ENCODE measurements around the gene CCDC188. TPM values are rescaled to one million over a fixed set of nuclear protein-coding genes. Genes with fewer than 3 reads are reported as not detected.

The CCDC188 gene
- total and polyA plus RNA-seq, 2 of the 13 experiments (the other 11 are each of a cell fraction or from before 2014, with no cell fraction given), result not detected

GRCh38 chr22:20116951-20117632, 33.8 kb downstream of the CCDC188 start, which contains the start of gene TRMT2A (continued):
- no peak for TF ChIP-seq ZNF280D (CRISPR knock-in tag; IDR thresholded peaks at IDR 0.05)
- TF ChIP-seq PCBP2 (optimal IDR thresholded peaks at IDR 0.05; ENCODE audit: low read depth, low read length, poor library complexity, severe bottlenecking), result no peak
- peak; percentile 47; the same call in 1 of the 2 replicates for TF ChIP-seq AHDC1 (CRISPR knock-in tag; IDR thresholded peaks at IDR 0.05; ENCODE audit: borderline replicate concordance)
- TF ChIP-seq ZBTB20 (CRISPR knock-in tag; IDR thresholded peaks at IDR 0.05; ENCODE audit: borderline replicate concordance, low read depth), result peak; percentile 60; the same call in 1 of the 2 replicates
- no peak for TF ChIP-seq RBM39 (IDR thresholded peaks at IDR 0.05; ENCODE audit: low read depth, low read length, poor library complexity, severe bottlenecking)
- TF ChIP-seq ZNF639 (CRISPR knock-in tag; conservative IDR thresholded peaks at IDR 0.05), result peak; percentile 99
- TF ChIP-seq SSRP1 (CRISPR knock-in tag; IDR thresholded peaks at IDR 0.05), result no peak
- 0 out of 2 replicates have a peak, but pooled peaks have one; percentile 86 for TF ChIP-seq ZMAT3 (CRISPR knock-in tag; conservative IDR thresholded peaks at IDR 0.05)
- TF ChIP-seq ATF1 (CRISPR knock-in tag; IDR thresholded peaks at IDR 0.05), result peak; percentile 93
- no peak; the same call in 1 of the 2 replicates for TF ChIP-seq ZNF274 (CRISPR knock-in tag; IDR thresholded peaks at IDR 0.05)
- TF ChIP-seq ZNF629 (CRISPR knock-in tag; conservative IDR thresholded peaks at IDR 0.05), result no peak
- TF ChIP-seq ZNF556 (CRISPR knock-in tag; IDR thresholded peaks at IDR 0.05; ENCODE audit: borderline replicate concordance), result peak; percentile 28; the same call in 1 of the 2 replicates
- peak; percentile 84; the same call in 1 of the 2 replicates for TF ChIP-seq ZNF749 (CRISPR knock-in tag; IDR thresholded peaks at IDR 0.05; ENCODE audit: borderline replicate concordance)
- no peak for TF ChIP-seq ZNF737 (CRISPR knock-in tag; IDR thresholded peaks at IDR 0.05; ENCODE audit: borderline replicate concordance)
- peak; percentile 89 for TF ChIP-seq PHF21A (CRISPR knock-in tag; IDR thresholded peaks at IDR 0.05)
- TF ChIP-seq ZMYM3 (CRISPR knock-in tag; IDR thresholded peaks at IDR 0.05), result no peak
- peak; percentile 82 for TF ChIP-seq ZFP36L1 (CRISPR knock-in tag; IDR thresholded peaks at IDR 0.05)
- no peak for TF ChIP-seq ZNF10 (CRISPR knock-in tag; IDR thresholded peaks at IDR 0.05; ENCODE audit: borderline replicate concordance, low read depth)
- TF ChIP-seq ZNF546 (CRISPR knock-in tag; conservative IDR thresholded peaks at IDR 0.05), result peak; percentile 62
- TF ChIP-seq CBX1 (IDR thresholded peaks at IDR 0.05; ENCODE audit: low read depth), result no peak
